HPDE6-E6E7 (cell line): Measurements from ENCODE around the gene THAP11.
A peak's percentile ranks its signal among the peaks of the same experiment; 100 is the strongest.

Experiments used
- DNase-seq: peaks from one replicate; pipeline ENCODE4 v3.0.0; 2011; ENCODE audit warnings: missing footprints; ENCODE audit errors: extremely low spot score

The THAP11 gene

GRCh38 chr16:67883872-67884261 lies 41.7 kb downstream of the THAP11 start:
- DNase-seq = peak; percentile 86

GRCh38 chr16:67884684-67885083 lies 42.6 kb downstream of the THAP11 start, which contains the start of gene NRN1L:
Gene NRN1L (plus strand): TSS chr16:67884885. CDS start chr16:67884904, 19 bp downstream.
- DNase-seq = peak; percentile 98

- no peak for DNase-seq
Measured at GRCh38 chr16:67885545-67885944, 43.4 kb downstream of the THAP11 start.

DNA sequence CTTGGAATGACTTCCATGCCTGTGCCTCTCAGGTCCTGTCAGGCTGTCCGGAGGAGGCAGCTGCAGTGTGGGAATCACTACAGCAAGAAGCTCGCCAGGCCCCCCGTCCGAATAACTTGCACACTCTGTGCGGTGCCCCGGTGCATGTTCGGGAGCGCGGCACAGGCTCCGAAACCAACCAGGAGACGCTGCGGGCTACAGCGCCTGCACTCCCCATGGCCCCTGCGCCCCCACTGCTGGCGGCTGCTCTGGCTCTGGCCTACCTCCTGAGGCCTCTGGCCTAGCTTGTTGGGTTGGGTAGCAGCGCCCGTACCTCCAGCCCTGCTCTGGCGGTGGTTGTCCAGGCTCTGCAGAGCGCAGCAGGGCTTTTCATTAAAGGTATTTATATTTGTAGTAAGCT lies 43.9 kb downstream of the THAP11 start:
- no peak for DNase-seq

GRCh38 chr16:67886387-67886786 lies 44.3 kb downstream of the THAP11 start:
- no peak for DNase-seq

- DNase-seq = no peak
Measured at GRCh38 chr16:67888331-67888730, 46.2 kb downstream of the THAP11 start.

DNA sequence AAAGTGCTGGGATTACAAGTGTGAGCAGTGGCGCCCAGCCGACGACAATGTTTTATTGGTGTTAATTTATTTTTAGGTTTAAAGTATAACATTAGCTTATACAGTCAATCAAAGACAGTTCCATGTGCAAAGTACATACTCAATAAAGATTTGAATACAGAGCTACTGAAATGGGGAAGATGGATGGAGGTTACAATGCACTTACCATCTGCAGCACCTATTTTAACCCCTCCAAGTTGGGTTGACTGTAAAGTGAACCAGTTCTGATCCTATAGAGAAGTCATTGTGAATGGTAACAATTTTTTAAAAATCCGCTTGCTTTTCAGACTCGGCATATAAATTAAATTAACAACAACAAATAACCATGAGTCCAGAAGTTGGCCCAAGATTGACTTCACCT lies 50.3 kb downstream of the THAP11 start:
- DNase-seq = no peak

GRCh38 chr16:67892899-67893742 lies 51.0 kb downstream of the THAP11 start, which contains the start of gene PSKH1:
Gene PSKH1 (plus strand): TSS chr16:67893254. CDS start chr16:67908750, 15,496 bp downstream.
- peak; percentile 100 for DNase-seq
